Measurements from ENCODE around the gene ACTN3. TPM values are rescaled to one million over a fixed set of nuclear protein-coding genes. Genes with fewer than 3 reads are reported as not detected.

The ACTN3 gene
- total RNA-seq, 2 donors from 2014 or later = not detected

DNA sequence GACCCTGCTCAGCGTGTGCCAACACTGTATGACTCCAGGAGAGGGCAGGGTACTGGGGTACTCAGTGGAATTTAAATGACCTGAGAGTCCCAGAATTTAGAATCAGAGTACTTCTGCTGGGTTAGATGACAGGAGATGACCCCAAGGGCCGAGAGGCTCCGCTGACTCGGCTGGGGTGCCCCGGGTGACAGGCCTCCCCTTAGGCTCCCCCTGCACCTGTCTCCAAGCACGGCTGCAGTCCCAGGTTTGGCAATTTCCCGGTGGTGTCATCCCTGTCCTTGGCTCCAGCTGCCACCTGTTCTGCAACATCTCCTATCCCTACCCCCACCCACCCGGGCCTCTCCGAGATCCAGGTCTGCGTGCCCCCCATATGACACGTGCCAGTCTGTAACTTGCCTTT, 1.3 kb downstream of the ACTN3 start:
- TF ChIP-seq POLR2A (IDR thresholded peaks at IDR 0.05) (no peak), CTCF (IDR thresholded peaks at IDR 0.05) (no peak), POLR2AphosphoS5 (IDR thresholded peaks at IDR 0.05) (no peak)
- WGBS = 39% methylated on average over 11 of the region's 11 CpGs
- H3K4me1 ChIP-seq (replicated peaks) = peaks cover 4% of the 10 kb centered on the region
- H3K36me3 ChIP-seq = no peaks in the 10 kb centered on the region
- no peak overlapping the region for H3K27ac ChIP-seq
- H3K4me3 ChIP-seq = no peak overlapping the region
- no peak for DNase-seq (ENCODE audit: low spot score)
- intact Hi-C loops (cut with DNase I) = no loop called here
- H3K9me3 ChIP-seq = no peaks in the 10 kb centered on the region
- H3K27me3 ChIP-seq (replicated peaks; ENCODE audit: insufficient read depth) = no peaks in the 10 kb centered on the region

DNA sequence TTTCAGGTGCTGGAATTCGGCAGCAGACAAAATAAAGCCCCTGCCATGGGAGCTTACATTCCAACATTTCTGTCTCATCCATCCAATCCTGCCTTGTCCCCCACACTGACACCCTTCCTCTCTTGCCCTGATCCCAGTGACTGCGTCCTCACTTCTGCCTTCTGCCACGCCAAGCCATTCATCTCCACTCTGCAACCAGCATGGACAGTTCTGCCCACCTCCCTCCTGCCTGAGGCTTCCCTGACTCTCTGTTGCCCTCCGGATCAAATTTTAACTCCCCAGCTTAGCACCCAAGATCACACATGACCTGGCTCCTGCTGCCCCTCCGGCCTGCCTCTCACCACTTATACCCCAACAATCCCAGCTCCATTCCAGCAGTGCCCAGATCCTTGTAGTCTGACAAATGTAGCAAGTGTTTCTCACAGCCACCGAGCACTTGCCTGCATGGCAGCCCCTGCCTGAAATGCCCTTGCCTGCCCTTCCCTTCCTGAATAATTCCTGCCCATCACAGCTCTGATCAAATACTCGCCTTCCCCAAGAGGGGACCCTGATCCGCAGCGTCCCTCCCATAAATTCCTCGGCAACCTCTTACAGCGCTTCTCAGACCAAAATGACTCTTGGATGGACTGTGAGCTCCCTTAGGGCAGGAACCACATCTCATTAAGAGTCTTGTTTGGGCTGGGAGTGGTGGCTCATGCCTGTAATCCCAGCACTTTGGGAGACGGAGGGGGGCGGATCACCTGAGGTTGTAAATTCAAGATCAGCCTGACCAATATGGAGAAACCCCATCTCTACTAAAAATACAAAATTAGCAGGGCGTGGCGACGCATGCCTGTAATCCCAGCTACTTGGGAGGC, 2.3 kb downstream of the ACTN3 start:
- H3K27me3 ChIP-seq (replicated peaks; ENCODE audit: insufficient read depth) = no peaks in the 10 kb centered on the region
- WGBS = 47% methylated on average over 16 of the region's 16 CpGs
- peaks cover under 1% of the 10 kb centered on the region for H3K4me1 ChIP-seq (replicated peaks)
- intact Hi-C loops (cut with DNase I) = no loop called here
- no peak for TF ChIP-seq POLR2AphosphoS5 (IDR thresholded peaks at IDR 0.05)
- no peak for TF ChIP-seq CTCF (IDR thresholded peaks at IDR 0.05)
- TF ChIP-seq POLR2A (IDR thresholded peaks at IDR 0.05) = no peak
- no peak overlapping the region for H3K27ac ChIP-seq
- no peak for DNase-seq (ENCODE audit: low spot score)
- H3K36me3 ChIP-seq = no peaks in the 10 kb centered on the region
- H3K4me3 ChIP-seq = no peak overlapping the region
- no peaks in the 10 kb centered on the region for H3K9me3 ChIP-seq

DNA sequence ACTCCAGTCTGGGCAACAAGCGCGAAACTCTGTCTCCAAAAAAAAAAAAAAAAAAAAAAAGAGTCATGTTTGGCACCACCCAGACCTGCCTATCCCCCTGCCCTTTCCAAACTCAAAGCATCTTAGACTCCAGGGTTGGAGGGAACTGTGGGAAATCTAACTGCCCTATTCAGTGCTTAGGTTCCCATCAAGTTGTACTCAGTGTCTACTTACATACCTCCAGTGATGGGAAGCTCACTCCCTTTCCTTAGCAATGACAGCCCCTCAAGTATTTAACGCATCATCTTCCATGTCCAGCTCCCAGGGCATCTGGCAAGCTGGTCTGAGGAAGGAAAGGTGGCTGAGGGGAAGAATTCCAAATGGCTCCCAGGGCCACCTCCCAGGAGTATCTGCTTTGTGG, 3.0 kb downstream of the ACTN3 start:
- H3K9me3 ChIP-seq = no peaks in the 10 kb centered on the region
- WGBS = 86% methylated on average over 3 of the region's 3 CpGs
- no peak overlapping the region for H3K27ac ChIP-seq
- no peak for DNase-seq (ENCODE audit: low spot score)
- no peaks in the 10 kb centered on the region for H3K4me1 ChIP-seq (replicated peaks)
- no peaks in the 10 kb centered on the region for H3K36me3 ChIP-seq
- intact Hi-C loops (cut with DNase I) = no loop called here
- H3K4me3 ChIP-seq = no peak overlapping the region
- no peak for TF ChIP-seq CTCF (IDR thresholded peaks at IDR 0.05)
- TF ChIP-seq POLR2AphosphoS5 (IDR thresholded peaks at IDR 0.05) = no peak
- no peak for TF ChIP-seq POLR2A (IDR thresholded peaks at IDR 0.05)
- H3K27me3 ChIP-seq (replicated peaks; ENCODE audit: insufficient read depth) = no peaks in the 10 kb centered on the region

GRCh38 chr11:66550887-66551286, 4.2 kb downstream of the ACTN3 start:
- WGBS = 85% methylated on average over 4 of the region's 4 CpGs
- Histone ChIP-seq H3K4me1 (replicated peaks) (no peaks in the 10 kb centered on the region), H3K27me3 (replicated peaks; ENCODE audit: insufficient read depth) (no peaks in the 10 kb centered on the region), H3K36me3 (no peaks in the 10 kb centered on the region), H3K4me3 (no peak overlapping the region), H3K9me3 (no peaks in the 10 kb centered on the region), H3K27ac (no peak overlapping the region)
- intact Hi-C loops (cut with DNase I) = no loop called here
- TF ChIP-seq CTCF (IDR thresholded peaks at IDR 0.05) (no peak), POLR2AphosphoS5 (IDR thresholded peaks at IDR 0.05) (no peak), POLR2A (IDR thresholded peaks at IDR 0.05) (no peak)
- DNase-seq (ENCODE audit: low spot score) = no peak

GRCh38 chr11:66554602-66555001, 7.9 kb downstream of the ACTN3 start:
- Histone ChIP-seq H3K27me3 (replicated peaks; ENCODE audit: insufficient read depth) (no peaks in the 10 kb centered on the region), H3K4me1 (replicated peaks) (no peaks in the 10 kb centered on the region), H3K27ac (no peak overlapping the region), H3K36me3 (no peaks in the 10 kb centered on the region), H3K9me3 (no peaks in the 10 kb centered on the region), H3K4me3 (no peak overlapping the region)
- intact Hi-C loops (cut with DNase I) = no loop called here
- 75% methylated on average over 5 of the region's 5 CpGs for WGBS
- TF ChIP-seq CTCF (IDR thresholded peaks at IDR 0.05) (no peak), POLR2A (IDR thresholded peaks at IDR 0.05) (no peak), POLR2AphosphoS5 (IDR thresholded peaks at IDR 0.05) (no peak)
- DNase-seq (ENCODE audit: low spot score) = no peak
